ENCODE results near the gene IFI30.

Gene IFI30

DNA sequence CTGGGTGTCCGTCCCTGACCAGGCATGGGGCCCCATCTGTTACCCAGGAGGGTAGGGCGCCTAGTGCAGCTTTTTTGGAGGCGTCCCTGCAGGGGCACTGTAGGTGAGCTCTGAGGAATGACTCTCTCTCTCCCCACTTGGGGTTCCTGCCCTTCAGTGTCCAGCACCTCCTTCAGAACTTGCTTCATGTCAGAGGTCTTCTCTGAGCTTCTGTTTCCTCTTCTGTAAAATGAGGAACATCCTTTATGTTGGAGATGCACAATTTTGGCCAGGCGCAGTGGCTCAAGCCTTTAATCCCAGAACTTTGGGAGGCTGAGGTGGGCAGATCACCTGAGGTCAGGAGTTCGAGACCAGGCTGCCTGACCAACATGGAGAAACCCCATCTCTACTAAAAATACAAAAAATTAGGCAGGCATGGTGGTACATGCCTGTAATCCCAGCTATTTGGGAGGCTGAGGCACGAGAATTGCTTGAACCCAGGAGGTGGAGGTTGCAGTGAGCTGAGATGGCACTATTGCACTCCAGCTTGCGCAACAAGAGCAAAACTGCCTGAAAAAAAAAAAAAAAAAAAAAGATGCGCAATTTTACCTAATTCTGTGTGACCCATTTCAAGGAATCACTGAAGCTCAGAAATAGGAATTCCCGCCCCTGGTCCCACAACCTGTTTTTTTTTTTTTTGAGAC is 35.8 kb upstream of the IFI30 start:
- Histone ChIP-seq H3K4me3 (ENCODE audit: low read depth in 1 of 2, low read length in 2 of 2) (no peak overlapping the region), H3K9ac (ENCODE audit: low read depth in 1 of 2, low read length in 2 of 2) (no peak overlapping the region), H3K27me3 (ENCODE audit: control insufficient read depth in 1 of 2, insufficient read depth in 2 of 2, low read length in 2 of 2) (no peaks in the 10 kb centered on the region), H3K27ac (ENCODE audit: low read depth, low read length) (no peak overlapping the region), H3K4me1 (ENCODE audit: control insufficient read depth in 1 of 2, insufficient read depth in 2 of 2, low read length in 2 of 2) (peaks cover 3 to 7% of the 10 kb centered on the region in 2 donors), H3K9me3 (ENCODE audit: control insufficient read depth in 1 of 2, low read length in 2 of 2) (no peaks in the 10 kb centered on the region), H3K36me3 (ENCODE audit: control insufficient read depth in 1 of 2, insufficient read depth in 2 of 2, low read length in 2 of 2) (peaks cover 32 to 66% of the 10 kb centered on the region in 2 donors)

DNA sequence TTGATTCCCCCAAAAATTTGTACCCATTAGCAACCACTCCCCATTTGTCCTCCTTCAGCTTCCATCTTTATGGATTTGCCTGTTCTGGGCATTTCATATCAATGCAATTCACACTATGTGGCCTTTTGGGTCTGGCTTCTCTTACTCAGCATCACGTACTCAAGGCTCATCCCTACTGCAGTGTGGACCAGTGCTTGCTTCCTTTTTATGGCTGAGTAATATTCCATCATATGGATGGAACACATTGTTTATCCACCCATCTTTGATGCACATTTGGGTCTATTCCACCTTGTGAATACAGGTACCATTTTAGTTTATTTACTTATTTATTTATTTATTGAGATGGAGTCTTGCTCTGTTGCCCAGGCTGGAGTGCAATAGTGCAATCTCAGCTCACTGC is 33.1 kb upstream of the IFI30 start:
- Histone ChIP-seq H3K9me3 (ENCODE audit: control insufficient read depth in 1 of 2, low read length in 2 of 2) (no peaks in the 10 kb centered on the region), H3K4me3 (ENCODE audit: low read depth in 1 of 2, low read length in 2 of 2) (no peak overlapping the region), H3K27ac (ENCODE audit: low read depth, low read length) (no peak overlapping the region), H3K4me1 (ENCODE audit: control insufficient read depth in 1 of 2, insufficient read depth in 2 of 2, low read length in 2 of 2) (peaks cover 3 to 6% of the 10 kb centered on the region in 2 donors), H3K9ac (ENCODE audit: low read depth in 1 of 2, low read length in 2 of 2) (no peak overlapping the region), H3K36me3 (ENCODE audit: control insufficient read depth in 1 of 2, insufficient read depth in 2 of 2, low read length in 2 of 2) (peaks cover 46 to 69% of the 10 kb centered on the region in 2 donors), H3K27me3 (ENCODE audit: control insufficient read depth in 1 of 2, insufficient read depth in 2 of 2, low read length in 2 of 2) (no peaks in the 10 kb centered on the region)

DNA sequence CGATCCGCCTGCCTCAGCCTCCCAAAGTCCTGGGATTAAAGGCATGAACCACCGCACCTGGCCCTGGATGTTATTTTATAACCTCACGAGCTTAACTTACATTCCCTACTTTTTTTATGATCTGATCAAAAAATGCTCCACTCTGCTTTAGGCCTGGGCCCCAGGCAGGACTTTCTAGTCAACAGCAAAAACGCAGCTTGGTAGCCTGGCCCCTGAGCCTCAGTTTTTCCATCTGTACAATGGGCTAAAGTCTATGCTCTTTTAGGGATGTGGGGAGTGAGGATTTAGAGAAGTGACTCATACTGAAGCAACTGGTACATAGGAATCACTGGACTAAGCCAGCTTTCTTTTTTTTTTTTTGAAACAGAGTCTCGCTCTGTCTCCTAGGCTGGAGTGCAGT is 32.6 kb upstream of the IFI30 start:
- peaks cover 45 to 69% of the 10 kb centered on the region in 2 donors for H3K36me3 ChIP-seq (ENCODE audit: control insufficient read depth in 1 of 2, insufficient read depth in 2 of 2, low read length in 2 of 2)
- H3K9me3 ChIP-seq (ENCODE audit: control insufficient read depth in 1 of 2, low read length in 2 of 2) = no peaks in the 10 kb centered on the region
- H3K27me3 ChIP-seq (ENCODE audit: control insufficient read depth in 1 of 2, insufficient read depth in 2 of 2, low read length in 2 of 2) = no peaks in the 10 kb centered on the region
- peaks cover 0 to under 1% of the 10 kb centered on the region in 2 donors for H3K4me1 ChIP-seq (ENCODE audit: control insufficient read depth in 1 of 2, insufficient read depth in 2 of 2, low read length in 2 of 2)
- no peak overlapping the region for H3K9ac ChIP-seq (ENCODE audit: low read depth in 1 of 2, low read length in 2 of 2)
- H3K27ac ChIP-seq (ENCODE audit: low read depth, low read length) = no peak overlapping the region
- no peak overlapping the region for H3K4me3 ChIP-seq (ENCODE audit: low read depth in 1 of 2, low read length in 2 of 2)

DNA sequence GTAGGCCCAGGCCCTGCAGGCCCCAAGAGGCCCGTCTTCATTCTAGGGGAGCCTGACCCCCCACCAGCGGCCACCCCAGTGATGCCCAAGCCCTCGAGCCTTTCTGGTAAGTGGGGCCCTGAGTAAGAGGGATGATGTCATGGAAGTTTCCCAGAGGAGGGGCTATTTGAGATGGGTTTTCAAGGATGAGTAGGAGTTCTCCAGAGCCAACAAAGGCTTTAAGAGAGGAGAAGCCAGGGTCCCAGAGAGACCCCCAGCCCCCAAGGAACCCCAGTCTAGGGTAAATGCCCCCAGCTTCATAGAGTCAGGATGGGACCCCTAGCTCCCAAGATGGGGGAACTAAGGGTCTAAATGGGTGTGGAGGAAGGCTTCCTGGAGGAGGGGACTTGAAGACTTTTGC is 29.7 kb upstream of the IFI30 start:
- H3K4me3 ChIP-seq (ENCODE audit: low read depth in 1 of 2, low read length in 2 of 2) = no peak overlapping the region
- peaks cover 38 to 67% of the 10 kb centered on the region in 2 donors for H3K36me3 ChIP-seq (ENCODE audit: control insufficient read depth in 1 of 2, insufficient read depth in 2 of 2, low read length in 2 of 2)

DNA sequence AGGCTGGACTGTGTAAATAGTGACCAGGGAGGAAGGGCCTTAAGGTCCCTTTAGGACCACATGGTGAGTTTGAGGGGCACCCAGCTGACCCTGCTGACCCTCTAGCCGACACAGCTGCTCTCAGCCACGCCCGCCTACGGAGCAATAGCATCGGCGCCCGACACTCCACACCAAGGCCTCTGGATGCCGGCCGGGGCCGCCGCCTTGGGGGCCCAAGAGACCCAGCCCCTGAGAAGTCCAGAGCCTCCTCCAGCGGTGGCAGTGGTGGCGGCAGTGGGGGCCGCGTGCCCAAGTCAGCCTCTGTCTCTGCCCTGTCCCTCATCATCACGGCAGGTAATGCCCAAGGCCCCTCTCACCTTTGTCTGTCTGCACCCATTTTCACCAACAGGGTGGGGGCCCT is 29.3 kb upstream of the IFI30 start:
- Histone ChIP-seq H3K4me1 (ENCODE audit: control insufficient read depth in 1 of 2, insufficient read depth in 2 of 2, low read length in 2 of 2) (no peaks in the 10 kb centered on the region), H3K9ac (ENCODE audit: low read depth in 1 of 2, low read length in 2 of 2) (no peak overlapping the region), H3K27me3 (ENCODE audit: control insufficient read depth in 1 of 2, insufficient read depth in 2 of 2, low read length in 2 of 2) (no peaks in the 10 kb centered on the region), H3K4me3 (ENCODE audit: low read depth in 1 of 2, low read length in 2 of 2) (no peak overlapping the region), H3K27ac (ENCODE audit: low read depth, low read length) (no peak overlapping the region), H3K36me3 (ENCODE audit: control insufficient read depth in 1 of 2, insufficient read depth in 2 of 2, low read length in 2 of 2) (peaks cover 38 to 64% of the 10 kb centered on the region in 2 donors), H3K9me3 (ENCODE audit: control insufficient read depth in 1 of 2, low read length in 2 of 2) (no peaks in the 10 kb centered on the region)

More for the DNA sequence above, 29.7 kb upstream of the IFI30 start:
- H3K27ac ChIP-seq (ENCODE audit: low read depth, low read length) = no peak overlapping the region
- no peak overlapping the region for H3K9ac ChIP-seq (ENCODE audit: low read depth in 1 of 2, low read length in 2 of 2)
- no peaks in the 10 kb centered on the region for H3K9me3 ChIP-seq (ENCODE audit: control insufficient read depth in 1 of 2, low read length in 2 of 2)
- H3K27me3 ChIP-seq (ENCODE audit: control insufficient read depth in 1 of 2, insufficient read depth in 2 of 2, low read length in 2 of 2) = no peaks in the 10 kb centered on the region
- H3K4me1 ChIP-seq (ENCODE audit: control insufficient read depth in 1 of 2, insufficient read depth in 2 of 2, low read length in 2 of 2) = no peaks in the 10 kb centered on the region

DNA sequence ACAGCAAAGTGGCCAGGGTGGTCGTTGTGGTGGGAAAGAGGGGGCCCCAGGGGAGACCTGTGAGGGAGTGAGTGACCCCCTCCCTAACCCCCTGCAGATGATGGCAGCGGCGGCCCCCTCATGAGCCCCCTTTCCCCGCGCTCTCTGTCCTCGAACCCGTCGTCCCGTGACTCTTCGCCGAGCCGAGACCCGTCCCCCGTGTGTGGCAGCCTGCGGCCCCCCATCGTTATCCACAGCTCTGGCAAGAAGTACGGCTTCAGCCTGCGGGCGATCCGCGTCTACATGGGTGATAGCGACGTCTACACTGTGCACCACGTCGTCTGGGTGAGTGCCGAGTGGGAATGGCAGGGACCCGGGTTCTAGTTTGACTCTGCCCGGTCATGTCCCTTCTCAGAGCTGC is 28.7 kb upstream of the IFI30 start:
- no peaks in the 10 kb centered on the region for H3K27me3 ChIP-seq (ENCODE audit: control insufficient read depth in 1 of 2, insufficient read depth in 2 of 2, low read length in 2 of 2)
- H3K27ac ChIP-seq (ENCODE audit: low read depth, low read length) = no peak overlapping the region
- H3K36me3 ChIP-seq (ENCODE audit: control insufficient read depth in 1 of 2, insufficient read depth in 2 of 2, low read length in 2 of 2) = peaks cover 38 to 62% of the 10 kb centered on the region in 2 donors
- no peak overlapping the region for H3K9ac ChIP-seq (ENCODE audit: low read depth in 1 of 2, low read length in 2 of 2)
- H3K4me1 ChIP-seq (ENCODE audit: control insufficient read depth in 1 of 2, insufficient read depth in 2 of 2, low read length in 2 of 2) = no peaks in the 10 kb centered on the region
- H3K9me3 ChIP-seq (ENCODE audit: control insufficient read depth in 1 of 2, low read length in 2 of 2) = no peaks in the 10 kb centered on the region
- no peak overlapping the region for H3K4me3 ChIP-seq (ENCODE audit: low read depth in 1 of 2, low read length in 2 of 2)

DNA sequence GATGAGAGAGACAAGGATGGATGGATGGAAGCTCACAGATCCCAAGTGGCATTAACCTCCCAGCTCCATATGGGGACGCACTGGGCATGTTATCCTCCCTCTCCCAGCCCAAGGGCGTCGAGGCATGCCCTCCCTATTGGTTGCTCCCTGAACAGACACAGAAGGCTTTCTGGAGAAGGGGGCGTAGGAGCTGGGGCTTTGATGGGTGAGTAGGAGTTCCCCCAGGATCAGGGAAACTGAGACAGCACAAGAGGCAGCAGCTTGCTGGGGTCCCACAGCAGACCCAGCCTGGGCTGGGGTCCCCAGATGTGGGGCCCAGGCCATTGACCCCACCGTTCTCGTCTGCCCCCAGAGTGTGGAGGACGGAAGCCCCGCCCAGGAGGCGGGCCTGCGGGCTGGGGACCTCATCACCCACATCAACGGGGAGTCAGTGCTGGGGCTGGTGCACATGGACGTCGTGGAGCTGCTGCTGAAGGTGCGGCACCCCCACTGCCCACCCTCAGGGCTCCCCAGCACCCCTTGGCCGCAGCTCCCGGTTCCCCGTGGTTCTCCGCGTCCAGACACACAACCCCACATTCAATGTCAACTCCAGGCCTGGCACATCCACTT is 28.1 kb upstream of the IFI30 start:
- H3K9ac ChIP-seq (ENCODE audit: low read depth in 1 of 2, low read length in 2 of 2) = no peak overlapping the region
- H3K9me3 ChIP-seq (ENCODE audit: control insufficient read depth in 1 of 2, low read length in 2 of 2) = no peaks in the 10 kb centered on the region
- H3K27ac ChIP-seq (ENCODE audit: low read depth, low read length) = no peak overlapping the region
- no peaks in the 10 kb centered on the region for H3K27me3 ChIP-seq (ENCODE audit: control insufficient read depth in 1 of 2, insufficient read depth in 2 of 2, low read length in 2 of 2)
- no peaks in the 10 kb centered on the region for H3K4me1 ChIP-seq (ENCODE audit: control insufficient read depth in 1 of 2, insufficient read depth in 2 of 2, low read length in 2 of 2)
- H3K4me3 ChIP-seq (ENCODE audit: low read depth in 1 of 2, low read length in 2 of 2) = no peak overlapping the region
- H3K36me3 ChIP-seq (ENCODE audit: control insufficient read depth in 1 of 2, insufficient read depth in 2 of 2, low read length in 2 of 2) = peaks cover 38 to 57% of the 10 kb centered on the region in 2 donors

DNA sequence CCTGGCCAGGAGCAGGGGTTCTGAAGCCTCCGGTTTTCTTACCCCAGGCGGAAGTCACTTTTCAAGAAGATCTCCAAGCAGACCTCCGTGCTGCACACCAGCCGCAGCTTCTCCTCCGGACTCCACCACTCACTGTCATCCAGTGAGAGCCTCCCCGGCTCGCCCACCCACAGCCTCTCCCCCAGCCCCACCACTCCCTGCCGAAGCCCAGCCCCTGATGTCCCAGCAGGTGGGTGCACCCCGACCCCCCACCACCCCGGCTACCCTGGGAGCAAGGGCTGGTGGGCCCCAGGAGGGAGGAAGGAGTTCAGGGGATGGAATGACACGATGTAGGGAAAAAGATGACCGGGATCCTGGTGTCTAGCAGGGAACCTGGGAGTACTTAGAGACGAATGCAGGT is 26.2 kb upstream of the IFI30 start:
- no peaks in the 10 kb centered on the region for H3K9me3 ChIP-seq (ENCODE audit: control insufficient read depth in 1 of 2, low read length in 2 of 2)
- no peak overlapping the region for H3K9ac ChIP-seq (ENCODE audit: low read depth in 1 of 2, low read length in 2 of 2)
- H3K27me3 ChIP-seq (ENCODE audit: control insufficient read depth in 1 of 2, insufficient read depth in 2 of 2, low read length in 2 of 2) = no peaks in the 10 kb centered on the region
- peaks cover 7 to 8% of the 10 kb centered on the region in 2 donors for H3K4me1 ChIP-seq (ENCODE audit: control insufficient read depth in 1 of 2, insufficient read depth in 2 of 2, low read length in 2 of 2)
- no peak overlapping the region for H3K27ac ChIP-seq (ENCODE audit: low read depth, low read length)
- H3K4me3 ChIP-seq (ENCODE audit: low read depth in 1 of 2, low read length in 2 of 2) = no peak overlapping the region
- H3K36me3 ChIP-seq (ENCODE audit: control insufficient read depth in 1 of 2, insufficient read depth in 2 of 2, low read length in 2 of 2) = peaks cover 29 to 51% of the 10 kb centered on the region in 2 donors

DNA sequence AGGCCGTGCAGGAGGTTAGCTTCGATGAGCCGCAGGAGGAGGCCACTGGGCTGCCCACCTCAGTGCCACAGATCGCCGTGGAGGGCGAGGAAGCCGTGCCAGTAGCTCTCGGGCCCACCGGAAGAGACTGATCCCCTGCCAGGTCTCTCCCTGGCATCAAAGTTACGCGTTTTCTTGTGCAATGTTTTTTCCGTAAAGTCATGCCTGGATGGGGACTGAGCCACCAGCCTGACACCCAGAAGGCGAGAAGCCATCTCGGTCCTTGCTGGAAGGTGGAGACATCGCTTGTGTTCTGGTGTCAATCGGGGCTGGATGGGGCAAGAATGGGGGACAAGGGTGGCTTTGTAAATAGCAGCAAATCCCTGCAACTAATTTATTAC is 24.0 kb upstream of the IFI30 start:
- Histone ChIP-seq H3K9ac (ENCODE audit: low read depth in 1 of 2, low read length in 2 of 2) (no peak overlapping the region), H3K4me3 (ENCODE audit: low read depth in 1 of 2, low read length in 2 of 2) (no peak overlapping the region), H3K4me1 (ENCODE audit: control insufficient read depth in 1 of 2, insufficient read depth in 2 of 2, low read length in 2 of 2) (peaks cover 16 to 17% of the 10 kb centered on the region in 2 donors), H3K9me3 (ENCODE audit: control insufficient read depth in 1 of 2, low read length in 2 of 2) (no peaks in the 10 kb centered on the region), H3K36me3 (ENCODE audit: control insufficient read depth in 1 of 2, insufficient read depth in 2 of 2, low read length in 2 of 2) (peaks cover 14 to 37% of the 10 kb centered on the region in 2 donors), H3K27me3 (ENCODE audit: control insufficient read depth in 1 of 2, insufficient read depth in 2 of 2, low read length in 2 of 2) (no peaks in the 10 kb centered on the region), H3K27ac (ENCODE audit: low read depth, low read length) (no peak overlapping the region)

DNA sequence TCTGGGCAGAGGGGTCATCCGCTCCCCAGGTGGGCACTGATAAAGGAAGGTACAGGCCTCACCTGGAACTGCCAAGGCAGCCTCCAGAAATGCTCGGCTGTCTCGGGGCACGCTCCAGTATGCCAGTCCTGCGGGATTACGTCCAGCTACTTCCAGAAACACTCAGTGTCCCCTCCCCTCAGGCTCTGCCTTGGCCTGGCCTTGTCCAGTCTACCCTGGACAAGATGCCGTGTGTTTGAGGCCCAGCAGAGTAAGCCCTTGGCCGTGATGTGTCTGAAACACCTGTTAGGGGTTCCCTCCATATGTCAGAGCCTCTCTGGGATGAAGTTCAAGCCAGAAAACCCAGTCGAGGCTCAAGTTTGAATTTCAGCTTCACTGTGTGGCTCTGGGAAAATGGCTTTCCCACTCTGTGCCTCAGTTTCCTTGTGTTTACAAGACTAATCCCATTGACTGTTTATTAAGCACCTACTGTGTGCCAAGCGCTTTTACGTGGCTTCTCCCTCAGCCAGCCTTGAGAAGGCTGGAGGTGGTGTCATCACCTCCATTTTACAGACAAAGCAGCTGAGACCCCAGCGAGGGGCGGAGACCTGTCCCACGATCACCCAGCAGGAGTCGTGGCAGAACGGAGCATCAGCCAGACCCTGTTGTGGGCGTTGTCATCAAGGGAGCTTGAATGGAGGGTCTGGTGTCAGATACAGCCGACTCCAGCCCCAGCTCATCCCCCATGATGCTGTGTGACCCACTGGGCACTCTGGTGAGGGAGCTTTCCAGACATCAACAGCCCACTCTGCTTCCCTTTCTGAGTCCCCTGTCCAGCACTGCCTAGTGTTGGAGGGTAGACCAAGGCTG is 22.6 kb upstream of the IFI30 start:
- Histone ChIP-seq H3K4me3 (ENCODE audit: low read depth in 1 of 2, low read length in 2 of 2) (no peak overlapping the region), H3K27ac (ENCODE audit: low read depth, low read length) (no peak overlapping the region), H3K9me3 (ENCODE audit: control insufficient read depth in 1 of 2, low read length in 2 of 2) (no peaks in the 10 kb centered on the region), H3K4me1 (ENCODE audit: control insufficient read depth in 1 of 2, insufficient read depth in 2 of 2, low read length in 2 of 2) (peaks cover 18 to 25% of the 10 kb centered on the region in 2 donors), H3K9ac (ENCODE audit: low read depth in 1 of 2, low read length in 2 of 2) (peak overlapping the region in 1 of 2 donors; percentile 83), H3K36me3 (ENCODE audit: control insufficient read depth in 1 of 2, insufficient read depth in 2 of 2, low read length in 2 of 2) (peaks cover under 1 to 29% of the 10 kb centered on the region in 2 donors), H3K27me3 (ENCODE audit: control insufficient read depth in 1 of 2, insufficient read depth in 2 of 2, low read length in 2 of 2) (no peaks in the 10 kb centered on the region)

All from duodenal mucosa (tissue), 2 donors.